Skeletal muscle cell (primary cell): Measurements from ENCODE around the gene ANXA9.

Source experiments
- DNase-seq: peaks from one replicate; pipeline ENCODE4 v3.0.0-alpha.2; 2010; ENCODE audit warnings: low read depth
- H3K4me3 ChIP-seq: 2 replicates; pipeline ENCODE4 v1.5.1; 2011; ENCODE audit warnings: low read depth, mild to moderate bottlenecking, control low read depth, low read length, moderate library complexity

ANXA9 gene

DNA sequence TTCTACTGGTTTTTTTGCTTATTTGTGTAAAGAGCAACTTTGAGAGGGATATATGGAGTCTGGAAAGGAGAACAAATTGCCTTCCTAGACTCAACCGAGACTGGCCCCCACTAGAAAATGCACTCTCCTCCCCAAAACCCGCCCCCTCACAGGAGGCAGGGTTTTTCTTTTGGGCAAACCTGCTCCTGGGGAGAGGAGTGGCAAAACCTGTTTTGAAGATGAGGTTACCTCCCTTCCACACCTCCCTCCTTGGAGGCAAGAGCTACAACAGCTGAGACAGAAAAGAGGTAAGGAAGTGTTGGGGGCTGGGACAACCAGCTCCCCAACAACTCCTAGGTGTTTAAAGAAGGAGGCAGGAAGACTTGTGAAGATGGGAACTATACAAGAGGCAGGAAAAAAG lies 54.3 kb downstream of the ANXA9 start, which contains the start of gene BNIPL:
Gene BNIPL, plus strand, starts transcription at position 231 of the 400 bp plus-strand sequence. Its CDS starts 140 bp downstream, at position 371.
- DNase-seq = no peak
- no peak within 1 kb of the TSS for H3K4me3 ChIP-seq

DNA sequence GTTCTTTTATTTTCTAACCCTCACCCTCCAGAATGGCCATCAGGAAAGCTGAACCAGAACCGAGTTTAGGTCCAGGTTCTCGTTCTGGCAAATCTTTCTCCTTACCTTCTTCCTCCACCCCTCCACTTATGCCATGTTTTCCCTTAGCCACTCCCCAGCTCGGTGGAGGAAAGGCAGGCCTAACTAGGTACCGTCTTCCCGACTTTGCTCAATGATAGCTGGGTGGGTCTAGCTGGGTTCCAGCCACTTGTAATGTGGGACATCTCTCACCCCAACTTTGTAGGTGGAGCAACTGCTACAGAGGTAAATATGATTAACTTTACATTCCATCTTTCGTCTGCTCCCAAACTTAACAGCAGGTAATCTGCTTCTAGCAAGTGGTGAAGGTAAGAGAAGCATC lies 54.9 kb downstream of the ANXA9 start:
- no peak overlapping the region for H3K4me3 ChIP-seq
- no peak for DNase-seq

DNA sequence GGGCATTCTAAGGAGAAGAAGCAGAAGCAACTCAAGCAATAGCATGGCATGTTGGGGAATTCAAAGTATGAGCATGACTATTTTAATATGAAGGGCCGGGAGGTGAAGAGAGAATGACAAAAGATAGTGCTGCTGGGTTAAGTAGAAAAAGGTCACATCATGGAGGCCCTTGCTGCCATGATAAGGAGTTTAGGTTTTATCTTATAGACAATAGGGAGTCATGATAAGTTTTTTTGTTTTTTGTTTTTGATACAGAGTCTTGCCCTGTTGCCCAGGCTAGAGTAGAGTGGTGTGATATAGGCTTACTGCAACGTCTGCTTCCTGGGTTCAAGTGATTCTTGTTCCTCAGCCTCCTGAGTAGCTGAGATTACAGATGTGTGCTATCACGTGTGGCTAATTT lies 57.4 kb downstream of the ANXA9 start:
- no peak for DNase-seq
- no peak overlapping the region for H3K4me3 ChIP-seq

DNA sequence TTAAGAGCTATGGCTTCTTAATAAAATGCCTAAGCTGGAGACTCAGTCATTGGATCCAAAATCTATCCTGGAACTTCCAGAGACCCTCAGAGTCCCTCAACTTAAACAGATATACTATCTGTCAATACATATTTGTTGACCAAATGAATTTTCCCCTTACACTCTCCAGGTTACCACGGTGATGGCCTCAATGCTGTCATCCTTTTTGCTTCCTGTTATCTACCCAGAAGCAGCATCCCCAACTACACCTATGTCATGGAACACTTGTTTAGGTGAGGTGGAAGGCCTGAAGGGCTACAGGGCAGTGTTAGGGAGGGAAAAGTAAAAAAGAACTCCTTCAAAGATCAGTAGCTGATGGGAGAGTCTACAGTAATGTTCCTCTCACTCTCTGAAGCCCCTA lies 61.1 kb downstream of the ANXA9 start:
- no peak overlapping the region for H3K4me3 ChIP-seq
- DNase-seq = no peak
